ENCODE results near the gene GFPT2. TPM values are rescaled to one million over a fixed set of nuclear protein-coding genes. Genes with fewer than 3 reads are reported as not detected.

The GFPT2 gene
- total RNA-seq, 1 donor from 2014 or later = 20.4 TPM

DNA sequence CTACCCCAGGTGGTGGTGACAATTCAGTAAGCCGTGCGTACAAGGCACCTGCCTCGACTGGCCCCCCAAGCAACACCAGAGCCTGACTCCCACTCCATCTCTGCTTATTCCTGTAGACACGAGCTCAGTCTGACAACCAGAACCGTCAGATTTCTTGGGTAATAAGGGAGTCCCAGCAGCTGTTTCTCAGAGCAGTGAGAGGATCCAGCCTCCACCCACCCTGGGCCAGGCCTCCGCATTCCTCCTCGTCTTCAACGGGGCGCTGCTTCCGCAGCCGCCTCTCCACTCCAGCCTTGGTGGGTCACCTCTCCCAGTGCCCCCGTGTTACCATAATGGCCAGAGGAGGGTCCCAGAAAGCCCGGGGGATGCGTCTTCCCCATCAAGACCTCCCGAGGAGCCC is 27.7 kb upstream of the GFPT2 start:
- ATAC-seq = no peak
- DNase-seq = no peak
- Histone ChIP-seq H3K36me3 (no peaks in the 10 kb centered on the region), H3K9me3 (no peaks in the 10 kb centered on the region), H3K4me1 (no peaks in the 10 kb centered on the region), H3K27me3 (no peaks in the 10 kb centered on the region), H3K4me3 (no peak overlapping the region), H3K27ac (no peak overlapping the region)
- TF ChIP-seq, protein P1, sequence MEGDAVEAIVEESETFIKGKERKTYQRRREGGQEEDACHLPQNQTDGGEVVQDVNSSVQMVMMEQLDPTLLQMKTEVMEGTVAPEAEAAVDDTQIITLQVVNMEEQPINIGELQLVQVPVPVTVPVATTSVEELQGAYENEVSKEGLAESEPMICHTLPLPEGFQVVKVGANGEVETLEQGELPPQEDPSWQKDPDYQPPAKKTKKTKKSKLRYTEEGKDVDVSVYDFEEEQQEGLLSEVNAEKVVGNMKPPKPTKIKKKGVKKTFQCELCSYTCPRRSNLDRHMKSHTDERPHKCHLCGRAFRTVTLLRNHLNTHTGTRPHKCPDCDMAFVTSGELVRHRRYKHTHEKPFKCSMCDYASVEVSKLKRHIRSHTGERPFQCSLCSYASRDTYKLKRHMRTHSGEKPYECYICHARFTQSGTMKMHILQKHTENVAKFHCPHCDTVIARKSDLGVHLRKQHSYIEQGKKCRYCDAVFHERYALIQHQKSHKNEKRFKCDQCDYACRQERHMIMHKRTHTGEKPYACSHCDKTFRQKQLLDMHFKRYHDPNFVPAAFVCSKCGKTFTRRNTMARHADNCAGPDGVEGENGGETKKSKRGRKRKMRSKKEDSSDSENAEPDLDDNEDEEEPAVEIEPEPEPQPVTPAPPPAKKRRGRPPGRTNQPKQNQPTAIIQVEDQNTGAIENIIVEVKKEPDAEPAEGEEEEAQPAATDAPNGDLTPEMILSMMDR (IDR thresholded peaks at IDR 0.05) = no peak
- intact Hi-C loops (cut with DNase I) = no loop called here

DNA sequence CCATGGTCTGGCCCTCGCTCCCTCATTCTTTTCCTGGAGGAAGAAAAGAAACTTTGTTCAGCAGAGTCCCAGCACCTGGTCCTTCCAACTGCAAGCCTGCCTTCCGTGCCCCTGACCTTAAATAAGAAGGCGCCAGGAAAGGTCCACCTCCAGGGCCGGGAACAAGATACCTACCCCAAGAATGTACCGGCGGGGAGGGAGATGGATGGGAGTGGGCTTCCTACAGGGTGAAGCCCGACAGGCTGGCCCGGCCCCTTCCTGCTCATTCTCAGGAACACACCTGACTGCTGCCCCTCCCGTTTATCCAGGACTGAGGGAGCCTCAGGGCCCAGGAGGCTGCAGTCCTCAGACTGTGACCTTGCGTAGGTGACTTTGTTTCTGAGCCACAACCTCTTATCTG is 27.3 kb upstream of the GFPT2 start:
- Histone ChIP-seq H3K9me3 (no peaks in the 10 kb centered on the region), H3K4me1 (no peaks in the 10 kb centered on the region), H3K27ac (no peak overlapping the region), H3K27me3 (no peaks in the 10 kb centered on the region), H3K4me3 (no peak overlapping the region), H3K36me3 (no peaks in the 10 kb centered on the region)
- ATAC-seq (no peak), DNase-seq (no peak)
- TF ChIP-seq, protein P1 (IDR thresholded peaks at IDR 0.05) = no peak
- intact Hi-C loops (cut with DNase I) = no loop called here

DNA sequence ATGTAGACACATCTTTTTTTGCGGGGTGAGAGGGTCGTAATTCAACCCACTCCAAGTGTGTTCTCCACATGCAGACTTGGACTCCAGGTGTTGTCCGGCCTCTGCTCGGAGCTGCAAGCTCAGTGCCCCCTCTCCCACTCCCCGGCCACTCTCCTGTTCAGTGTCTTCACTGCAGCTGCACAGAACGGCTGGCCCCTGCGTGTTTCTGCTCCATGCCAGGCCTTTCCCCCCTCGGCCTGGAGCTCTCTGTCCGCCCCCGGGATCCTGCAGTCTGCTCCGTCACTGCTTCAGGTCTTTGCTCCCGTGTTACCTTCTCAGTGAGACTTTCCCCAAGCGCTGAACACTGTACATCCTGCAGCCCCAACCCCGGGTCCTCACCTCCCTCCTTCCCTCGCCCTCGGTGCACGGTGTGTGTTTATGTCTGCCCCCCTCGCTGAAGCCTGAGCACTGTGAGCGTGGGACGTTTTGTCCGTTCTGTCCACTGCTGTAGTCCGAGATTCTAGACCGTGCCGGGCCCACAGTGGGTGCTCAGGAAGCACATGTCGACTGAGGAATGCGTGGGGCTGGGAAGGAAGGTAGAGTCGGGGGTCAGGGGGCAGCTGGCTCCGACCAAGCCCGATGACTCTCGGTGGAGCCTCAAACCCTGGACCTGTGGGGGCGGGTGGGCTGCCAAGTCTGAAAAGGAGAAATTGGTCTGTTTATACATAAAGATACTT is 26.4 kb upstream of the GFPT2 start:
- TF ChIP-seq, protein P1 (IDR thresholded peaks at IDR 0.05) = no peak
- no peaks in the 10 kb centered on the region for H3K9me3 ChIP-seq
- no peaks in the 10 kb centered on the region for H3K27me3 ChIP-seq
- H3K4me3 ChIP-seq = no peak overlapping the region
- no peaks in the 10 kb centered on the region for H3K36me3 ChIP-seq
- no peak for ATAC-seq
- no peak overlapping the region for H3K27ac ChIP-seq
- no peak for DNase-seq
- H3K4me1 ChIP-seq = no peaks in the 10 kb centered on the region
- intact Hi-C loops (cut with DNase I) = no loop called here

DNA sequence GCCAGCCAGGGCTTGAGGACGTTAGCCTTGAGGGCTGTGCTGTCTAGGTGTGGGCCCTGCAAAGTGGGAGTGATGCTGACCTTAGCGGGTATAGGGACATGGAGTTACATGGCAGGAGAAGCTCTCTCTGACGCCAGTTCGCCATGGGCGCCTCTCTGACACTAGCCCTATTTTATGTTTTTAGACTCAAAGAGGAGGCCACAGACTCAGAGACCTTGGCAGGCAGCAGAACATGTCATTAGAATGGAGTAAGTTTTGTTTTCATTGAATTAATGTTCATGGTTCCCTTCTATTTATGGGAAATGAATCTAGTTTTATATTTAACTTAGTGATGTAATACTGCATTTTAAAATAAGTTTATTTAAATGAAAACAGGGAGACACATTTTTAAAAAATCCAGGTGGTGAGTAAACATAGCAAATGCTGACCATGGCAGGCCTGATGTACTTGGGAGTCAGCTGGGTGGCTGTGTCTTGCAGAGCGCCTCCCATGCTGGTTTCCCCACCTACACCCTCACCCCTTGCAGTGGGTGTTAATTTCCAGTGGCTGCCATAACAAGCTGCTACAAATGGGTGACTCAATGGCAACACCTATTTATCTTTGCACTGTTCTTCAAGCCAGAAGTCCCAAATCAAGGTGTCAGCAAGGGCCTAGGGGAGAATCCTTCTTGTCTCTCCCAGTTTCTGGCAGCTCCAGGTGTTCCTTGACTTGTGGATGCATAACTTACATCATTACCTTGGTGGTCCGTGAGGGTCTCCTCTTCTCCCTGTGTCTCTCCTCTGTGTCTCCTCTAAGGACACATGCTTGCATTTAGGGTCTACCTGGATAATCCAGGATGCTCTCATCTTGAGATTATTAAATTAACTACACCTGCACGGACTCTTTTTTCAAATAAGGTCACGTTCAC is 25.6 kb upstream of the GFPT2 start:
- no peak overlapping the region for H3K27ac ChIP-seq
- no peak for DNase-seq
- H3K9me3 ChIP-seq = no peaks in the 10 kb centered on the region
- no peaks in the 10 kb centered on the region for H3K36me3 ChIP-seq
- TF ChIP-seq, protein P1 (IDR thresholded peaks at IDR 0.05) = no peak
- no peak for ATAC-seq
- intact Hi-C loops (cut with DNase I) = no loop called here
- no peaks in the 10 kb centered on the region for H3K27me3 ChIP-seq
- H3K4me3 ChIP-seq = no peak overlapping the region
- no peaks in the 10 kb centered on the region for H3K4me1 ChIP-seq

DNA sequence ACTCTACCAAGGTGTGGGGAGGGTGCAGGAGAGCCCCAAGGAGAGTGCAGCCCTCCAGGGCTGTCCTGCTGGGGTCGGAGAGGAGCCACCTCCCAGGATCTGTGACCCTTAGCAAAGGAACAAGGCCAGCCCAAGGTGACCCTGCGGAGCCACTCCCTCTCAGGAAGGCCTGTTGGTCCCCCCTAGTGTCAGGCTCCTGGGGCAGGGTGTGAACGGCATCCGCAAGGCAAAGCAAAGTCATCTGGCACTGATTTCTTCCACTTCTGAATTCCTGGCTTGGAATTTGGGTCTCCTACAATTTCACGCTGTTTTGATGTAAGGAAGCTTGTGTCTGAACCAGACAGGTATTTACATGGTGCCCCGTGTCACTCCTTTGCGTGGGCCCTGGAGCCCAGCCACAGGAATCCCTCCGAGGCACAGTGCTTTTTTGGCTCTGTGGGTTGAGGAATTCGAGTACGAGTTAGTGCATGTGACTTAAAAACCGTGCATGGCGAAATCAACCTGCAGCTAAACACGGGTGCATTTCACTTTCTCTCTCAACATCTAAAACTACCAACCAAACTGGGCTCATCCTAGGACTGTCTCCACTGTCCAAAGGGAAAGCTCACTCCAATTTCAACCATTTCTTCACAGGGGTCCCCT is 24.5 kb upstream of the GFPT2 start:
- intact Hi-C loops (cut with DNase I) = no loop called here
- Histone ChIP-seq H3K36me3 (no peaks in the 10 kb centered on the region), H3K4me1 (no peaks in the 10 kb centered on the region), H3K27me3 (no peaks in the 10 kb centered on the region), H3K27ac (no peak overlapping the region), H3K4me3 (no peak overlapping the region), H3K9me3 (no peaks in the 10 kb centered on the region)
- TF ChIP-seq, protein P1 (IDR thresholded peaks at IDR 0.05) = no peak
- ATAC-seq (no peak), DNase-seq (no peak)

Measured in upper lobe of right lung (tissue), 1 donor.